Ovary (tissue), 9 donors: ENCODE measurements around the gene ABI3. TPM values are rescaled to one million over a fixed set of nuclear protein-coding genes. Genes with fewer than 3 reads are reported as not detected.

Experiments
- DNase-seq, 5 donors: peaks; one replicate each; pipeline ENCODE4 v3.0.0-alpha.2; 2019 to 2020
- H3K27ac ChIP-seq, 2 donors: fragments of 200-600 bp; one replicate each; pipeline versions ENCODE4 v1.5.1 to v1.8.0; 2019 to 2022
- H3K27me3 ChIP-seq: fragments of 200-600 bp; one replicate; pipeline ENCODE4 v1.8.0; 2022
- H3K36me3 ChIP-seq: fragments of 200-600 bp; sonication (generic); one replicate; pipeline ENCODE4 v1.5.1; 2019
- H3K4me1 ChIP-seq: one replicate; pipeline ENCODE4 v1.8.1; 2013; ENCODE audit warnings: mild to moderate bottlenecking, moderate library complexity; ENCODE audit not compliant: insufficient read depth
- H3K4me3 ChIP-seq: fragments of 200-600 bp; sonication (generic); one replicate; pipeline ENCODE4 v1.5.1; 2017
- H3K9me3 ChIP-seq, 2 donors: fragments of 200-600 bp in 1 of 2; sonication (generic) in 1 of 2; one replicate each; pipeline versions ENCODE4 v1.5.1 to v1.8.1; 2013 to 2019; ENCODE audit warnings: mild to moderate bottlenecking in 1 of 2, moderate library complexity in 1 of 2
- EP300 ChIP-seq: sonication (generic); formaldehyde crosslinking; IDR thresholded peaks from one replicate; pipeline ENCODE4 v1.6.1; 2017; ENCODE audit warnings: antibody characterized with exemption
- POLR2A ChIP-seq: fragments of 450-650 bp; IDR thresholded peaks from one replicate; pipeline ENCODE4 v1.6.1; 2017; ENCODE audit warnings: antibody characterized with exemption, mild to moderate bottlenecking, moderate library complexity
- WGBS, 3 donors: extraction: QIAGEN DNeasy Blood & Tissue Kit in 1 of 3; methylation state at CpG; one replicate each; pipeline versions ENCODE4 v1.1.5 to v1.1.7; 2013 to 2017; 5-methylcytosine and 5-hydroxymethylcytosine counted together
- intact Hi-C, 4 donors: fragments of 100-400 bp; cut with DNase I; formaldehyde crosslinking; loops; one replicate each; pipeline versions ENCODE4 v1.11.0 to v1.15.1; 2022 to 2023
- polyA plus RNA-seq, 2 donors: library from polyadenylated mRNA; stranded (reverse); fragments of 200-250 nt in 1 of 2; fragments of 350-450 nt in 1 of 2; fragmentation: Illumina TruSeq in 1 of 2; extraction: RNeasy Lipid Tissue Mini Kit (QIAGEN cat#74804) in 1 of 2; gene quantifications; one replicate each; pipeline ENCODE4 v1.2.3, GENCODE V29; 2013 to 2014
- total RNA-seq, 7 donors: library from RNA; depleted of rRNA in 2 of 7; stranded (reverse); fragments of >200 nt in 2 of 7; fragmentation: NEBNext Ultra II Directional in 3 of 7; extraction: Animal tissue kit (Norgen Biotek cat#: 25700) in 3 of 7; gene quantifications; one replicate each; pipeline versions ENCODE4 v1.1.0 to v1.2.4, GENCODE V29; 2016 to 2023
- TF ChIP-seq, protein P1 (sequence below), 3 donors: fragments of 450-650 bp in 2 of 3; fragments of 200-600 bp in 1 of 3; IDR thresholded peaks; one replicate each; pipeline versions ENCODE4 v1.5.1 to v1.8.0; 2016 to 2022; ENCODE audit warnings: antibody characterized with exemption in 3 of 3, mild to moderate bottlenecking in 1 of 3
- donor health status: DM: no; HTN: no; CAD: no; lungs with moderate emphysema.
- donor health status: DM: no; HTN: no; CAD: no.
- donor health status: Bipolar disorder and iron deficiency.
- donor health status: DM: yes; HTN: yes; CAD: no.
- donor health status: DM: no; HTN: no; CAD: no.
- donor health status: DM: yes; HTN: yes; CAD: no.

Gene ABI3
- total and polyA plus RNA-seq, 9 donors = 2.3 to 6.7 (median 4.4) TPM

- peak; percentile 50 for TF ChIP-seq POLR2A
- TF ChIP-seq EP300 = no peak
- TF ChIP-seq, protein P1, sequence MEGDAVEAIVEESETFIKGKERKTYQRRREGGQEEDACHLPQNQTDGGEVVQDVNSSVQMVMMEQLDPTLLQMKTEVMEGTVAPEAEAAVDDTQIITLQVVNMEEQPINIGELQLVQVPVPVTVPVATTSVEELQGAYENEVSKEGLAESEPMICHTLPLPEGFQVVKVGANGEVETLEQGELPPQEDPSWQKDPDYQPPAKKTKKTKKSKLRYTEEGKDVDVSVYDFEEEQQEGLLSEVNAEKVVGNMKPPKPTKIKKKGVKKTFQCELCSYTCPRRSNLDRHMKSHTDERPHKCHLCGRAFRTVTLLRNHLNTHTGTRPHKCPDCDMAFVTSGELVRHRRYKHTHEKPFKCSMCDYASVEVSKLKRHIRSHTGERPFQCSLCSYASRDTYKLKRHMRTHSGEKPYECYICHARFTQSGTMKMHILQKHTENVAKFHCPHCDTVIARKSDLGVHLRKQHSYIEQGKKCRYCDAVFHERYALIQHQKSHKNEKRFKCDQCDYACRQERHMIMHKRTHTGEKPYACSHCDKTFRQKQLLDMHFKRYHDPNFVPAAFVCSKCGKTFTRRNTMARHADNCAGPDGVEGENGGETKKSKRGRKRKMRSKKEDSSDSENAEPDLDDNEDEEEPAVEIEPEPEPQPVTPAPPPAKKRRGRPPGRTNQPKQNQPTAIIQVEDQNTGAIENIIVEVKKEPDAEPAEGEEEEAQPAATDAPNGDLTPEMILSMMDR (IDR thresholded peaks at IDR 0.05) = no peak
- Histone ChIP-seq H3K9me3 (no peaks in the 10 kb centered on the region), H3K4me1 (no peaks in the 10 kb centered on the region), H3K27ac (peak overlapping the region; percentile 98 to 99), H3K36me3 (no peaks in the 10 kb centered on the region), H3K27me3 (no peaks in the 10 kb centered on the region), H3K4me3 (peak overlapping the region; percentile 83)
- 1 to 2% (median 2%) methylated on average over 21 of the region's 21 CpGs for WGBS, 3 donors
- intact Hi-C loops = no loop called here
- peak; percentile 74 to 85 (median 81) for DNase-seq
These were observed 16.8 kb upstream of the ABI3 start for GRCh38 chr17:49193513-49194296.

DNA sequence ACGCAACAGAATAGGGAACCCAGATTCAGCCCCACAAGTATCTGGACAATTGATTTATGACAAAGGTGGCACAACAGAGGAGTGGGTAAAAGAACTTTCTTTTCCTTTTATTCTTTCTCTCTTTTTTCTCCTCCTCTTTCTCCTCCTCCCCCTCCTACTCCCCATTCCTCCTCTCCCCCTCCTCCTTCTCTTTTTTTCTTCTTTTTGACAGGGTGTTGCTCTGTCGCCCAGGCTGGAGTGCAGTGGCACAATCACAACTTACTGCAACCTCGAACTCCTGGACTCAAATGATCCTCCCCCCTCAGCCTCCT lies 16.3 kb upstream of the ABI3 start:
- H3K27me3 ChIP-seq = no peaks in the 10 kb centered on the region
- no peaks in the 10 kb centered on the region for H3K4me1 ChIP-seq
- H3K36me3 ChIP-seq = no peaks in the 10 kb centered on the region
- peak overlapping the region in 1 of 2 donors; percentile 99 for H3K27ac ChIP-seq
- TF ChIP-seq POLR2A (no peak), EP300 (no peak)
- TF ChIP-seq, protein P1 (IDR thresholded peaks at IDR 0.05) = no peak
- intact Hi-C loops = no loop called here
- no peak overlapping the region for H3K4me3 ChIP-seq
- no peak for DNase-seq
- 42 to 52% (median 52%) methylated on average over 3 of the region's 3 CpGs for WGBS, 3 donors
- no peaks in the 10 kb centered on the region for H3K9me3 ChIP-seq

- H3K4me3 ChIP-seq = no peak overlapping the region
- H3K9me3 ChIP-seq = no peaks in the 10 kb centered on the region
- intact Hi-C loops = no loop called here
- no peak overlapping the region for H3K27ac ChIP-seq
- WGBS, 3 donors = 67 to 80% (median 78%) methylated on average over 4 of the region's 4 CpGs
- no peaks in the 10 kb centered on the region for H3K27me3 ChIP-seq
- no peaks in the 10 kb centered on the region for H3K4me1 ChIP-seq
- TF ChIP-seq, protein P1 (IDR thresholded peaks at IDR 0.05) = no peak
- TF ChIP-seq POLR2A = no peak
- no peak for TF ChIP-seq EP300
- H3K36me3 ChIP-seq = no peaks in the 10 kb centered on the region
- DNase-seq = no peak
These were observed 14.8 kb upstream of the ABI3 start for GRCh38 chr17:49195751-49196150.

GRCh38 chr17:49196520-49196919 lies 14.0 kb upstream of the ABI3 start:
- Histone ChIP-seq H3K4me1 (no peaks in the 10 kb centered on the region), H3K9me3 (no peaks in the 10 kb centered on the region), H3K4me3 (no peak overlapping the region), H3K27me3 (no peaks in the 10 kb centered on the region), H3K36me3 (no peaks in the 10 kb centered on the region), H3K27ac (no peak overlapping the region)
- intact Hi-C loops = no loop called here
- DNase-seq = no peak
- TF ChIP-seq POLR2A (no peak), EP300 (no peak)
- TF ChIP-seq, protein P1 (IDR thresholded peaks at IDR 0.05) = no peak
- WGBS, 3 donors = 66 to 77% (median 69%) methylated on average over 3 of the region's 3 CpGs
